Body of pancreas (tissue), 4 donors: ENCODE measurements around the gene IKZF1.

Source experiments
- CTCF ChIP-seq, 7 experiments: fragments of 450-650 bp in 4 of 7; fragments of 200-600 bp in 3 of 7; sonication (generic) in 3 of 7; IDR thresholded peaks; one replicate each; pipeline ENCODE4 v1.5.1; 2016 to 2019; ENCODE audit warnings: antibody characterized with exemption in 7 of 7
- POLR2A ChIP-seq, 3 donors: fragments of 450-650 bp; IDR thresholded peaks; one replicate each; pipeline ENCODE4 v1.6.1; 2016; ENCODE audit warnings: antibody characterized with exemption in 3 of 3, mild to moderate bottlenecking in 2 of 3

GRCh38 chr7:50275430-50275829, 29.1 kb upstream of the IKZF1 start:
- TF ChIP-seq CTCF (IDR thresholded peaks at IDR 0.05) (no peak), POLR2A (IDR thresholded peaks at IDR 0.05) (no peak)
